Kidney (tissue), 14 donors: ENCODE results near the gene NUP85. TPM values are rescaled to one million over a fixed set of nuclear protein-coding genes. Genes with fewer than 3 reads are reported as not detected.
A peak's percentile ranks its signal among the peaks of the same experiment; 100 is the strongest.

Experiments used
- DNase-seq, 5 donors: peaks; one replicate each; pipeline ENCODE4 v3.0.0-alpha.2; 2013 to 2020
- FAIRE-seq: peaks from 2 replicates; lab custom pipeline; 2012; peaks lifted over from hg19 to GRCh38; lab: Jason Lieb, UNC
- H3K27ac ChIP-seq, 2 donors: one replicate each; pipeline ENCODE4 v1.7.0; 2013; ENCODE audit warnings: low read depth in 2 of 2, low read length in 2 of 2, inconsistent platforms in 1 of 2
- H3K27me3 ChIP-seq: one replicate; pipeline ENCODE4 v1.7.1; 2013; ENCODE audit warnings: low read length, inconsistent platforms; ENCODE audit not compliant: control insufficient read depth, insufficient read depth
- H3K36me3 ChIP-seq, 3 donors: one replicate each; pipeline versions ENCODE4 v1.7.0 to v1.7.1; 2013; ENCODE audit warnings: low read length in 3 of 3, control low read depth in 1 of 3, inconsistent platforms in 1 of 3; ENCODE audit not compliant: insufficient read depth in 3 of 3, control insufficient read depth in 2 of 3
- H3K4me1 ChIP-seq, 3 donors: one replicate each; pipeline versions ENCODE4 v1.7.0 to v1.7.1; 2013; ENCODE audit warnings: low read length in 3 of 3, inconsistent platforms in 1 of 3, low read depth in 1 of 3; ENCODE audit not compliant: control insufficient read depth in 2 of 3, insufficient read depth in 2 of 3
- H3K4me3 ChIP-seq, 3 donors: one replicate each; pipeline versions ENCODE4 v1.7.0 to v1.8.1; 2013; ENCODE audit warnings: low read length in 3 of 3, control low read depth in 1 of 3, inconsistent platforms in 1 of 3
- H3K9ac ChIP-seq, 3 donors: one replicate each; pipeline versions ENCODE4 v1.7.0 to v1.7.1; 2013; ENCODE audit warnings: low read length in 3 of 3, control low read depth in 1 of 3, inconsistent platforms in 1 of 3
- H3K9me3 ChIP-seq, 3 donors: one replicate each; pipeline versions ENCODE4 v1.7.0 to v1.7.1; 2013; ENCODE audit warnings: low read length in 3 of 3, control low read depth in 1 of 3, inconsistent platforms in 1 of 3; ENCODE audit not compliant: control insufficient read depth in 2 of 3, insufficient read depth in 1 of 3
- intact Hi-C: fragments of 100-400 bp; cut with DNase I; formaldehyde crosslinking; loops from one replicate; pipeline ENCODE4 v1.11.1; 2022
- polyA plus RNA-seq: library from polyadenylated mRNA; stranded (reverse); fragments of 350-450 nt; fragmentation: Illumina TruSeq; extraction: RNeasy Lipid Tissue Mini Kit (QIAGEN cat#74804); gene quantifications from one replicate; pipeline ENCODE4 v1.2.3, GENCODE V29; 2014; ENCODE audit warnings: low read depth, low replicate concordance; ENCODE audit not compliant: insufficient read depth
- total RNA-seq: library from RNA; stranded (reverse); fragmentation: NEBNext Ultra II Directional; extraction: Animal tissue kit (Norgen Biotek cat#: 25700); gene quantifications from one replicate; pipeline ENCODE4 v1.2.1, GENCODE V29; 2021
- TF ChIP-seq, protein P1 (sequence below): IDR thresholded peaks from 3 replicates; pipeline ENCODE4 v1.5.1; 2012; ENCODE audit warnings: mild to moderate bottlenecking, moderate library complexity, borderline replicate concordance; ENCODE audit not compliant: insufficient read depth; ENCODE audit errors: extremely low read depth
- donor health status: control.
- donor health status: control.
- donor health status: control.
- donor health status: control.
- donor health status: control.
- donor health status: DM: yes; HTN: yes; CAD: no.
- donor health status: Normal renal cell carcinoma (clear cell type).

NUP85 gene
- total and polyA plus RNA-seq, 2 donors from 2014 or later, result 23.9 to 67.1 TPM

DNA sequence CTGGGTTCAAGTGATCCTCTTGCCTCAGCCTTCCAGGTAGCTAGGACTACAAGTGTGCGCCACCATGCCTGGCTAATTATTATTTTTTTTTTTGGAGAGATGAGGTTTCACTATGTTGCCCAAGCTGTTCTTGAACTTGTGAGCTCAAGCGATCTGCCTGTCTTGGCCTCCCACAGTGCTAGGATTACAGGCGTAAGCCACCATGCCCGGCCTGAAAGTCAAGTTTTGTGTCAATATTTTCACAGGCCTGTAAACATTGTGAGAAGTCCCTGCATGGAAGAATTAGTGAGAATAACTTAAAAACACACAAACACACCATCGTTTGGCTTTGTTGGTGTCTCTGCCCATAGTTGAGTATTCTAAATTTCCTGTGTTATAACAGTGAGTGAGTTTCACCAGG lies 22.2 kb downstream of the NUP85 start:
- TF ChIP-seq, protein P1, sequence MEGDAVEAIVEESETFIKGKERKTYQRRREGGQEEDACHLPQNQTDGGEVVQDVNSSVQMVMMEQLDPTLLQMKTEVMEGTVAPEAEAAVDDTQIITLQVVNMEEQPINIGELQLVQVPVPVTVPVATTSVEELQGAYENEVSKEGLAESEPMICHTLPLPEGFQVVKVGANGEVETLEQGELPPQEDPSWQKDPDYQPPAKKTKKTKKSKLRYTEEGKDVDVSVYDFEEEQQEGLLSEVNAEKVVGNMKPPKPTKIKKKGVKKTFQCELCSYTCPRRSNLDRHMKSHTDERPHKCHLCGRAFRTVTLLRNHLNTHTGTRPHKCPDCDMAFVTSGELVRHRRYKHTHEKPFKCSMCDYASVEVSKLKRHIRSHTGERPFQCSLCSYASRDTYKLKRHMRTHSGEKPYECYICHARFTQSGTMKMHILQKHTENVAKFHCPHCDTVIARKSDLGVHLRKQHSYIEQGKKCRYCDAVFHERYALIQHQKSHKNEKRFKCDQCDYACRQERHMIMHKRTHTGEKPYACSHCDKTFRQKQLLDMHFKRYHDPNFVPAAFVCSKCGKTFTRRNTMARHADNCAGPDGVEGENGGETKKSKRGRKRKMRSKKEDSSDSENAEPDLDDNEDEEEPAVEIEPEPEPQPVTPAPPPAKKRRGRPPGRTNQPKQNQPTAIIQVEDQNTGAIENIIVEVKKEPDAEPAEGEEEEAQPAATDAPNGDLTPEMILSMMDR, result no peak
- no peaks in the 10 kb centered on the region for H3K27me3 ChIP-seq
- H3K27ac ChIP-seq, result no peak overlapping the region
- no peak for FAIRE-seq
- intact Hi-C loops, result no loop called here
- peaks cover 5 to 55% (median 26%) of the 10 kb centered on the region in 3 donors for H3K36me3 ChIP-seq
- H3K9ac ChIP-seq, result no peak overlapping the region
- H3K4me3 ChIP-seq, result no peak overlapping the region
- no peaks in the 10 kb centered on the region for H3K9me3 ChIP-seq
- peaks cover 0 to 2% (median 0%) of the 10 kb centered on the region in 3 donors for H3K4me1 ChIP-seq
- DNase-seq, result no peak

GRCh38 chr17:75228305-75228704 lies 22.8 kb downstream of the NUP85 start:
- H3K27ac ChIP-seq, result no peak overlapping the region
- TF ChIP-seq, protein P1, result no peak
- no peak overlapping the region for H3K4me3 ChIP-seq
- peaks cover 0 to 2% (median 0%) of the 10 kb centered on the region in 3 donors for H3K4me1 ChIP-seq
- peaks cover 5 to 59% (median 28%) of the 10 kb centered on the region in 3 donors for H3K36me3 ChIP-seq
- no peak overlapping the region for H3K9ac ChIP-seq
- H3K9me3 ChIP-seq, result no peaks in the 10 kb centered on the region
- peak in 1 of 5 donors; percentile 11 for DNase-seq
- H3K27me3 ChIP-seq, result no peaks in the 10 kb centered on the region
- intact Hi-C loops, result no loop called here
- no peak for FAIRE-seq

- H3K4me3 ChIP-seq, result no peak overlapping the region
- no peak for FAIRE-seq
- TF ChIP-seq, protein P1, result no peak
- no peak overlapping the region for H3K9ac ChIP-seq
- H3K4me1 ChIP-seq, result peaks cover 0 to 2% (median 0%) of the 10 kb centered on the region in 3 donors
- H3K9me3 ChIP-seq, result no peaks in the 10 kb centered on the region
- DNase-seq, result no peak
- no peak overlapping the region for H3K27ac ChIP-seq
- H3K36me3 ChIP-seq, result peaks cover 5 to 59% (median 28%) of the 10 kb centered on the region in 3 donors
- H3K27me3 ChIP-seq, result no peaks in the 10 kb centered on the region
- intact Hi-C loops, result no loop called here
These were observed 23.4 kb downstream of the NUP85 start for GRCh38 chr17:75228847-75229246.

- peak in 2 of 5 donors; percentile 25 to 60 for DNase-seq
- Histone ChIP-seq H3K36me3 (peaks cover 5 to 65% (median 31%) of the 10 kb centered on the region in 3 donors), H3K9ac (no peak overlapping the region), H3K27ac (no peak overlapping the region), H3K4me1 (peaks cover 0 to 2% (median 0%) of the 10 kb centered on the region in 3 donors), H3K4me3 (no peak overlapping the region), H3K9me3 (no peaks in the 10 kb centered on the region), H3K27me3 (no peaks in the 10 kb centered on the region)
- TF ChIP-seq, protein P1, result no peak
- FAIRE-seq, result no peak
- intact Hi-C loops, result no loop called here
These were observed 25.6 kb downstream of the NUP85 start for GRCh38 chr17:75231071-75231470.
